HEK293T (cell line): Measurements from ENCODE around the gene MT1X.

Source experiments
- CTCF ChIA-PET: fragments of 350-600 bp; formaldehyde crosslinking; extraction: SDS; loops from one replicate; lab custom pipeline; 2021; ENCODE audit warnings: antibody characterized with exemption, inconsistent platforms; lab: Yijun Ruan, JAX
- POLR2A ChIA-PET: fragments of 350-600 bp; formaldehyde crosslinking; extraction: SDS; loops from one replicate; lab custom pipeline; 2020; ENCODE audit warnings: antibody characterized with exemption, inconsistent platforms; lab: Yijun Ruan, JAX
- DNase-seq: peaks from one replicate; pipeline ENCODE4 v3.0.0; 2012; ENCODE audit warnings: mixed read lengths; ENCODE audit errors: extremely low spot score
- ARNT ChIP-seq: fragments of 450-650 bp; IDR thresholded peaks from 2 replicates; pipeline ENCODE4 v1.6.1; 2017; ENCODE audit warnings: mild to moderate bottlenecking
- BHLHE40 ChIP-seq: fragments of 450-650 bp; IDR thresholded peaks from 2 replicates; pipeline ENCODE4 v1.6.1; 2016; ENCODE audit warnings: mild to moderate bottlenecking, moderate library complexity, borderline replicate concordance
- CTBP1 ChIP-seq: fragments of 450-650 bp; IDR thresholded peaks from 2 replicates; pipeline ENCODE4 v1.6.1; 2016; ENCODE audit warnings: borderline replicate concordance
- ELF4 ChIP-seq: fragments of 450-650 bp; IDR thresholded peaks from 2 replicates; pipeline ENCODE4 v1.6.1; 2017; ENCODE audit warnings: antibody characterized with exemption
- FOXA1 ChIP-seq: fragments of 450-650 bp; IDR thresholded peaks from 2 replicates; pipeline ENCODE4 v1.6.1; 2016; ENCODE audit warnings: mild to moderate bottlenecking
- FOXK2 ChIP-seq: fragments of 450-650 bp; IDR thresholded peaks from 2 replicates; pipeline ENCODE4 v1.6.1; 2016; ENCODE audit warnings: mild to moderate bottlenecking
- FOXM1 ChIP-seq: fragments of 450-650 bp; IDR thresholded peaks from 2 replicates; pipeline ENCODE4 v1.6.1; 2017; ENCODE audit warnings: mild to moderate bottlenecking, borderline replicate concordance
- HDGF ChIP-seq: fragments of 450-650 bp; IDR thresholded peaks from 2 replicates; pipeline ENCODE4 v1.6.1; 2017; ENCODE audit warnings: antibody characterized with exemption, borderline replicate concordance
- L3MBTL2 ChIP-seq: fragments of 450-650 bp; conservative IDR thresholded peaks from 2 replicates; pipeline ENCODE4 v1.6.1; 2016; ENCODE audit warnings: mild to moderate bottlenecking
- LEF1 ChIP-seq: fragments of 450-650 bp; IDR thresholded peaks from 2 replicates; pipeline ENCODE4 v1.6.1; 2017; ENCODE audit warnings: mild to moderate bottlenecking, borderline replicate concordance
- NFRKB ChIP-seq: fragments of 450-650 bp; IDR thresholded peaks from 2 replicates; pipeline ENCODE4 v1.6.1; 2016; ENCODE audit warnings: mild to moderate bottlenecking, moderate library complexity
- SP1 ChIP-seq: fragments of 450-650 bp; IDR thresholded peaks from 2 replicates; pipeline ENCODE4 v1.6.1; 2017
- SUZ12 ChIP-seq: fragments of 450-650 bp; IDR thresholded peaks from 2 replicates; pipeline ENCODE4 v1.6.1; 2016; ENCODE audit warnings: mild to moderate bottlenecking
- TARDBP ChIP-seq: fragments of 450-650 bp; IDR thresholded peaks from 2 replicates; pipeline ENCODE4 v1.6.1; 2016
- ZNF384 ChIP-seq: fragments of 450-650 bp; IDR thresholded peaks from 2 replicates; pipeline ENCODE4 v1.6.1; 2016
- TF ChIP-seq, protein P1 (sequence below): fragments of 450-650 bp; IDR thresholded peaks from 2 replicates; pipeline ENCODE4 v1.6.1; 2016

The MT1X gene

DNA sequence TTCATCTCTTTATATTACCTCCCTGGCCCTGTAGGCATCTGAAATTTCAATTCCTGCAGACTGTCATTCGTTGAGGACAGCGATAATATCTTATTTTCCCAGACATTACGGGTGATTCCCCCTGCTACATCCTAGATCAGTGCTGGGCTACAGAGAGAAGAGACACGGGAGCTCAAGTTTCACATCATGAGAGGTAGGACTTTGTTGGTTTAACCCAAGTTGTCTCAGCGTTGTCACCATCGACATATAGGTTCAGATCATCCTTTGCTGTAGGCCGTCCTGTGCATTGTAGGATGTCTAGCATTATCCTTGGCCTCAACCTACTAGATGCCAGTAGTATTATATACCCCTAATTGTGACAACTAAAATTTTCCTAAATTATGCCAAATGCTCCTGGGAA is 19.3 kb downstream of the MT1X start:
- POLR2A ChIA-PET, result interaction anchor here (1.1 to 1.5 kb wide), 4 partner anchors 19 to 251 kb away, joined by 3 to 6 read pairs (median 5); partner anchors contain the start of genes MT1X, MT2A, NUDT21 and OGFOD1

DNA sequence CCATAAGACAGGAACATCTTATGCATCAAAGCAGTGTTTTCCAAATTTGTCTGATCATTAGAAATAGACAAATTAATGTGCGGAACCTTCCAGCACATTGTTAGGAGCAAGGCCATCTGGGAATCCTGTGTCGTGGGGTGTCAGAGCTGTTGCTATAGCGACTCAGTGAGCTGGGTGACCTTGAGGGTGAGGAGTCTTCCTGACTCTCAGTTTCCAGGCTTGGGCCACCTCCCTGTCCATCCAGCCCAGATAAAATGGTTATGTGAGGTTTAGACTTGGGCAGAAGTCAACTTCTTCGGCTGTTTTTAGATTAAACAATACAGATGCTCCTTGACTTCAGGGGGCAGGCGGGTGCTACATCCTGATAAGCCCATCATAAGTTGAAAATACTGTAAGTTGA is 20.6 kb downstream of the MT1X start:
- TF ChIP-seq NFRKB (no peak), SP1 (no peak), CTBP1 (no peak), ELF4 (no peak), HDGF (no peak), LEF1 (no peak), ZNF384 (no peak), BHLHE40 (no peak), FOXA1 (no peak), TARDBP (no peak), FOXM1 (no peak)
- DNase-seq, result no peak
- POLR2A ChIA-PET, result interaction anchor here (1.2 to 1.5 kb wide), 2 partner anchors 20 to 94 kb away, joined by 3 to 6 read pairs; partner anchors contain the start of genes MT1X and MT2A
- CTCF ChIA-PET, result interaction anchor here (1.1 to 2.9 kb wide), 4 partner anchors 91 to 189 kb away, joined by 5 to 15 read pairs (median 9); no protein-coding TSS in a partner anchor

More for the DNA sequence above, 19.3 kb downstream of the MT1X start:
- DNase-seq, result no peak
- CTCF ChIA-PET, result interaction anchor here (0.6 to 2.9 kb wide), 13 partner anchors 19 to 350 kb away, joined by 3 to 15 read pairs (median 4); partner anchors contain the start of gene MT1X
- TF ChIP-seq SUZ12 (no peak), ELF4 (no peak), L3MBTL2 (no peak), BHLHE40 (no peak), FOXM1 (no peak), SP1 (no peak), FOXK2 (no peak), ARNT (no peak), ZNF384 (no peak), HDGF (no peak), NFRKB (no peak)

DNA sequence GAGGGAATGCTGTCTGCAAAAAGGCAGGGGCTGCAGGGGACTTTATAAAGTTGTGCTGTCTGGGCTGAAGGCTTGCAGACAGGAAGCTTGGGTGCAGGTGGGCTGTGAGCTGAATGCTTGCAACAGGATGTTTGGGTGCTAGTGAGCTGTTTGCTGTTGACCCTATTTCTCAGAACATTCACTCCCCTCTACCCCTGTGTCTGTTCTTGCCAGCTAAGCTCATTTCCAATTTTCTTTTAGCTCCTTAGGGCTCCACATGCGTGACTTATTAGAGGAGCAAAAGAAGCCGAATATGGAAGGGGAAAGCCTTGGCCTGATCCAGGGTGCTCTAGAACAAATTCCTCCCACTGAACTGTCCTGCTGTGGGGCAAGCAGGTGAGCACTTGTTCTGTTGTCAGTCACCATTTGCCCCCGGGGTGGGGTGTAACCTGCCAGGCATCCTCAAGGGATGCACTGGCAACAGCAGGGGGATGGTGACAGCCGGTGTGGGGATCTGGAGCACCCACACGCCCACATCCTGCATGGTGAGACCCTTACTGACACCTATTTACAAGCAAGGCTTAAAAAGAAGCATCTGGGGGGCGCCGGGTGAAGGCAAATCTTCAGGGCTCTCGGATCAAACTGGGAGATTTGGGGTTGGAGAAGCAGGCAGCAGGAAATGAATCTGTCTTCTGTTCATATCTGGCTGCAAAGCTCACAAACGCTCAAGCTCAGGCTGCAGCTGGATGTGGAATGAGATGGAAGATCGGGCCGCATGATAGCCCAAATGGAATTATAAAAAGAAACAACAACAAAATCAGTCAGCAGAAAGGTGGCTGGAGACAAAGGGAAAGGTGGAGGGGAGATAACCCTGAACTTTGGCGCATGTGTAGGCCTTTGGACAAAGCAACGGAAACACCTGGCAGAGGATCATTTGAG is 26.5 kb downstream of the MT1X start:
- ChIA-PET POLR2A (interaction anchor here (1.1 to 1.3 kb wide), 2 partner anchors 21 to 27 kb away, joined by 3 to 4 read pairs; partner anchors contain the start of gene MT1X), CTCF (no interaction called here)
- TF ChIP-seq ELF4, result no peak
- TF ChIP-seq SUZ12, result no peak
- TF ChIP-seq L3MBTL2, result no peak
- TF ChIP-seq, protein P1, sequence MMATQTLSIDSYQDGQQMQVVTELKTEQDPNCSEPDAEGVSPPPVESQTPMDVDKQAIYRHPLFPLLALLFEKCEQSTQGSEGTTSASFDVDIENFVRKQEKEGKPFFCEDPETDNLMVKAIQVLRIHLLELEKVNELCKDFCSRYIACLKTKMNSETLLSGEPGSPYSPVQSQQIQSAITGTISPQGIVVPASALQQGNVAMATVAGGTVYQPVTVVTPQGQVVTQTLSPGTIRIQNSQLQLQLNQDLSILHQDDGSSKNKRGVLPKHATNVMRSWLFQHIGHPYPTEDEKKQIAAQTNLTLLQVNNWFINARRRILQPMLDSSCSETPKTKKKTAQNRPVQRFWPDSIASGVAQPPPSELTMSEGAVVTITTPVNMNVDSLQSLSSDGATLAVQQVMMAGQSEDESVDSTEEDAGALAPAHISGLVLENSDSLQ, result no peak
- no peak for TF ChIP-seq NFRKB
- no peak for TF ChIP-seq ZNF384
- no peak for TF ChIP-seq FOXA1
- TF ChIP-seq ARNT, result no peak
- TF ChIP-seq TARDBP, result no peak
- no peak for TF ChIP-seq SP1
- TF ChIP-seq BHLHE40, result no peak
- no peak for DNase-seq

DNA sequence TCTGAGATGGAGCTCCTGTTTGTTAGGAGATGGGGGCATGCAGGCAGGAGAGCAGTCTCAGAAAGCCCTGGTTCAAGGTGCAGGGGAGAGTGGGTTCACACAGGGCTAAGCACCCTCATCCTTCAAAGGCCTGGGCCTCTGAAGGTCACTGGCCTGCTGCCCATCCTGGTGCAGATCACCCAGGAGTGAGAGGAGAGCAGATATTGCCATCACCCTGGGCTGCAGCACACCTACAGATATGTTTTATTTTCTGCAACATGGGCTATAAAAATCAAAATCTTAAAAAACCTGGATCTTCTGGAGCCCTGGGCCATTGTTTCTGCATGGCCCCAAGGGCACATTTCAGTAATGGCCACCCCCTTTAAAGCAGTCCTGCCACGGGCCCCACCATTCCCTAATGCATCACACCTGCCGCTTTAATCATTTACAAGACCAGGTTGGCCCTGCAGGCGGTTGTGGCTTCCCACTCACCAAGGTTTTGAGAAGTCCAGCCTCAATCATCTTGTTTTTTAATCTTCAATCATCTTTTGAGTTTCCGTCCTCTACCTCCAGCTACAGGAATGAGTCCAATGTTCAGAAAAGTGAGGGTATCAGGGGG is 27.3 kb downstream of the MT1X start:
- POLR2A ChIA-PET, result interaction anchor here (1.1 kb wide), 1 partner anchor 20 kb away, joined by 4 read pairs; no protein-coding TSS in a partner anchor
- no peak for DNase-seq
- TF ChIP-seq HDGF (no peak), L3MBTL2 (no peak), TARDBP (no peak), CTBP1 (no peak), SP1 (no peak), BHLHE40 (no peak), ZNF384 (no peak), LEF1 (no peak), FOXK2 (no peak), NFRKB (no peak)
- CTCF ChIA-PET, result no interaction called here

DNA sequence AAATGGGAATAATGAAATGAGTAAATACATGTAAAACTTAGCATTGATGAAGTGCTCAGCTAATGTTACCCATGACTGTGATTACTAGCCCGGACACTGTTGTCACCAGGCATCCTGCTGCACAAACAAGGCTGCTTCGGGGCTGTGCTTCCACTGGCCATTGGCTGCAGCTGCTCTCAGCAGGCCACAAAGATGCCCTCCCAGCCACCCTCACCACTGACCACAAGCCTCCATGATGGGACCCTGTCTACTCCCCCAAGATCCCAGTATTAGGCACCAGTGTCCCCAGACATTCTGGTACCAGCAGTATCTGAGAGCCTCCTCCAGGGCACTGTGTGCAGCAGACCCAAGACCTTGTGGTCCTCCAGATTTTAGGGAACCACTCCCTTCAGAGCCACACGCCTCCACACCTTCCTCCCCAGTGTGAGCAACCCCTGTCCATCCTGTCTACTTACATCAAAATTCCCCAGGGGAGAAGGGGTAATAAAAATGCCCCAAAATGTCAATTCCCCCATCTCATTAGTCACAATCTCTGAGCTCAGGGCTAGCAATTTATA is 28.0 kb downstream of the MT1X start:
- POLR2A ChIA-PET, result no interaction called here
- DNase-seq, result no peak
- no peak for TF ChIP-seq CTBP1
- TF ChIP-seq SP1, result no peak
- TF ChIP-seq HDGF, result no peak
- CTCF ChIA-PET, result no interaction called here

DNA sequence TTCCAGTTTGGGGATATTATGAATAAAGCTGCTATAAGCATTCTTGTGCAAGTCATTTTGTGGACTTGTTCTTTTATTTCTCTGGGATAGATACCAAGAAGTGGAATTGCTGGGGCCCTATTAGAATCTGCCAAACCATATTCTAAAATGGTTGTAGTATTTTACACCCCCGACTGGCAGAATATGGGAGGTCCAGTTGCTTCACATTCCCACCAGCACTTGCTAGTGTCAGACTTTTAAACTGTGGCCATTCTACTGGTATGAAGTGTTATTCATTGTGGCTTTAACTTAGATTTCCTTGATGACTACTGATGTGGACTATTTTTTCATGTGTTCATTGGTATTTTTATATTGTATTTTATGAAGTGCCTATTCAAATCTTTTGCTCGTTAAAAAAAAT is 29.6 kb downstream of the MT1X start:
- ChIA-PET POLR2A (no interaction called here), CTCF (interaction anchor here (0.6 kb wide), 1 partner anchor 763 kb away, joined by 3 read pairs; no protein-coding TSS in a partner anchor)
- DNase-seq, result no peak
- TF ChIP-seq NFRKB, result no peak
- TF ChIP-seq CTBP1, result no peak
- no peak for TF ChIP-seq ARNT
- TF ChIP-seq TARDBP, result no peak
- TF ChIP-seq SUZ12, result no peak
- TF ChIP-seq ZNF384, result no peak
- no peak for TF ChIP-seq L3MBTL2
